GM12872 (cell line): Measurements from ENCODE around the gene HEXIM2.

ENCODE experiments used
- TF ChIP-seq, protein P1 (sequence below): IDR thresholded peaks from 3 replicates; pipeline ENCODE4 v1.5.1; 2011; ENCODE audit warnings: low read depth, mild to moderate bottlenecking, low read length, moderate library complexity; ENCODE audit not compliant: insufficient read depth

The HEXIM2 gene

DNA sequence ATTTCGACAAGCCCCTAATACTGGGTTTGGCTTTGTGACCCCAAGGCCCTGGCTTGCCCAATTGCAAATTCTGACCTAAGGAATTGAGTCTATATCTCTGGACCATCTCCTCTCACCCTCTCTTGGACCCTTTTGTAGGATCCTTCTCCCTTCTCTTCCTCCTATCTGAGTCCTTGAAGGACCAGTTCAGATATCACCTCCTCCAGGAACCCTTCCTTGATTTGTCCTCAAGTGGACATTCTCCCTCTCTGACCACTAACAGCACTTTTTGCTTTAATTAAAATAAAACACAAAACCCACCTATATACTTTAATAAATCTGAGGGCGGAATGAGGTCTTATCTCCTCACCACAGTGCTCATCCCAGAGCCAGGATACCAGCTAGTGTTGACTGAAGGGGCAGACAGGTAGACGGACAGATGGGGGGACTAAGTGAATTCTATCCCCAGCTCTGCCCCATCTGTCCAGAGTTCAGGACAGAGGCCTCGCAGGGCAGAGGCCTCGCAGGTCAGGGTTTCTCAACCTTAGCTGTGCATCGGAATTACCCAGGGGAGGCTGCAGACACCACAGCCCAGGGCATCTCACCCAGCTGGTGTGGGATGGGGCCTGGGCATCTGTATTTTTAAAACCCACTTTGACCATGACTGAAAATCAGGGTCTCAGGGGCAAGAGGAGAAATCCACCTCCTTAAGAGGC, 38.5 kb upstream of the HEXIM2 start:
- TF ChIP-seq, protein P1, sequence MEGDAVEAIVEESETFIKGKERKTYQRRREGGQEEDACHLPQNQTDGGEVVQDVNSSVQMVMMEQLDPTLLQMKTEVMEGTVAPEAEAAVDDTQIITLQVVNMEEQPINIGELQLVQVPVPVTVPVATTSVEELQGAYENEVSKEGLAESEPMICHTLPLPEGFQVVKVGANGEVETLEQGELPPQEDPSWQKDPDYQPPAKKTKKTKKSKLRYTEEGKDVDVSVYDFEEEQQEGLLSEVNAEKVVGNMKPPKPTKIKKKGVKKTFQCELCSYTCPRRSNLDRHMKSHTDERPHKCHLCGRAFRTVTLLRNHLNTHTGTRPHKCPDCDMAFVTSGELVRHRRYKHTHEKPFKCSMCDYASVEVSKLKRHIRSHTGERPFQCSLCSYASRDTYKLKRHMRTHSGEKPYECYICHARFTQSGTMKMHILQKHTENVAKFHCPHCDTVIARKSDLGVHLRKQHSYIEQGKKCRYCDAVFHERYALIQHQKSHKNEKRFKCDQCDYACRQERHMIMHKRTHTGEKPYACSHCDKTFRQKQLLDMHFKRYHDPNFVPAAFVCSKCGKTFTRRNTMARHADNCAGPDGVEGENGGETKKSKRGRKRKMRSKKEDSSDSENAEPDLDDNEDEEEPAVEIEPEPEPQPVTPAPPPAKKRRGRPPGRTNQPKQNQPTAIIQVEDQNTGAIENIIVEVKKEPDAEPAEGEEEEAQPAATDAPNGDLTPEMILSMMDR: no peak

DNA sequence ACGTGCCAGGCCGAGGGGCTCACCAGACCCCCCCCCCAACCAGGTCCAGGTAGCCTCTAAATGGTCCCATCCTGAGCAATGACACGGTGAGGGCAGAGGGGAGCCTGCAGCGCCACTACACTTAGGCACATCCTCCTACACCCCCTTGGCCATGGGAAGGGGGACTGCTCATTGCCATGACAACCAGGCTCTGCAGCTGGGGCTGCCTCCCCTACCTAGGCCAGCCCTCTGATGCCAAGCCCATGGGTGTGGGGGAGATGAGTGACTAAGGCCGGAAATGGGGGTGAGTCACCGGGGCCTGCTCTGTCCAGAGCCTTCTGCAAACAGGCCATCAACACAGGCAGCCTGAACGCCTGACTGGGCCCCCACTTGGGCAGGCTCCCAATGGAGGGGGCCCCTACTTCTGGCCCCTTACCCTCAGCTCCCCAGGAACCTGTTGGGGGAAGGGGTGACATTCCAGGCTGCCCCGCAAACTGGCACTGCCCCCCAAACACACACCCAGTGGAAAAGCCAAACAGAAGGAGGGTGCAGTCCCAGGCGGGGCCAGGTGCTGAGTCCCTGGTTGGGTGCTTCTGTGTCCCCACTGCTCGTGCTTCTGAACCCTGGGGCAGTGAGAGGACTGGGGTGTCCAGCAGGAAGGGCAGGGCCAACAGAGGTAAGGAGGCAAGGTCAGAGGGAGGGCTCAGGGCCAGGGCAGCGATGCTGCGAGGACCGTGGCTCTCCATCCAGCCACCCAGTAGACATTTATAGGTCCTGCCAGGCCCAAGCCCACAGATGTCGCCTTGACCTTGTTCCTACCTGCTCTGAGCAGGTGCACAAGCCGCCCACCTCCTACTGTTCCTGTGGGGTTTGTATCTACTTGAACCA, 37.5 kb upstream of the HEXIM2 start:
- TF ChIP-seq, protein P1: no peak

DNA sequence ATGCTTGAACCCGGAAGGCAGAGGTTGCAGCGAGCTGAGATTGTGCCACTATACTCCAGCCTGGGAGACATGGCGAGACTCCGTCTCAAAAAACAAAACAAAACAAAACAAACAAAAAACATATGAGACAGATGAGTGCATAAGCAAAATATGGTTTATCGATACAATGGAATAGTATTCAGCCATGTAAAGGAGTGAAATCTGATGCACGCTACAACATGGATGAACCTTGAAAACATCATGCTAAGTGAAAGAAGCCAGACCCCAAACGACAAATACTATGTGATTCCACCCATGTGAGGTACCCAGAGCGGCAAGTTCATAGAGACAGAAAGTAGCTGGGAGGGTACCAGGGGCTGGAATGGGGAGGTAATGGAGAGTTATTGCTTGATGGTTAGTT, 36.2 kb upstream of the HEXIM2 start:
- TF ChIP-seq, protein P1: no peak

DNA sequence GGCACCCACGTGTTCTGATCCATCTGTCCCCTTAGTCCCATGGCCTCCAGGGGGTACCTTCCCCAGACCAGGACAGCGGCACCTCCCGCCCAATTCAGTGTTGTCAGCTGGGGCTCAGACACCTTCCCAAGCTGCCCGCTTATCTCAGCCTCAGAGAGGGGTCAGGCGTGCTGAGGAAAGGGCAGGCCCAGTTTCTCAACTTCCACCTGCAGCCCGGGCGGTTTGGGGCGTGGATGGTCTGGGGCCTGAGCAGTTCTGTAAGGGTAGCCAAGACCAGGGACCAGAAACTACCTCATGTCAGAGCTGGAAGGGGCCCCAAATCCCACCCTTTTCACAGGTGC, 34.5 kb upstream of the HEXIM2 start:
- TF ChIP-seq, protein P1: no peak

DNA sequence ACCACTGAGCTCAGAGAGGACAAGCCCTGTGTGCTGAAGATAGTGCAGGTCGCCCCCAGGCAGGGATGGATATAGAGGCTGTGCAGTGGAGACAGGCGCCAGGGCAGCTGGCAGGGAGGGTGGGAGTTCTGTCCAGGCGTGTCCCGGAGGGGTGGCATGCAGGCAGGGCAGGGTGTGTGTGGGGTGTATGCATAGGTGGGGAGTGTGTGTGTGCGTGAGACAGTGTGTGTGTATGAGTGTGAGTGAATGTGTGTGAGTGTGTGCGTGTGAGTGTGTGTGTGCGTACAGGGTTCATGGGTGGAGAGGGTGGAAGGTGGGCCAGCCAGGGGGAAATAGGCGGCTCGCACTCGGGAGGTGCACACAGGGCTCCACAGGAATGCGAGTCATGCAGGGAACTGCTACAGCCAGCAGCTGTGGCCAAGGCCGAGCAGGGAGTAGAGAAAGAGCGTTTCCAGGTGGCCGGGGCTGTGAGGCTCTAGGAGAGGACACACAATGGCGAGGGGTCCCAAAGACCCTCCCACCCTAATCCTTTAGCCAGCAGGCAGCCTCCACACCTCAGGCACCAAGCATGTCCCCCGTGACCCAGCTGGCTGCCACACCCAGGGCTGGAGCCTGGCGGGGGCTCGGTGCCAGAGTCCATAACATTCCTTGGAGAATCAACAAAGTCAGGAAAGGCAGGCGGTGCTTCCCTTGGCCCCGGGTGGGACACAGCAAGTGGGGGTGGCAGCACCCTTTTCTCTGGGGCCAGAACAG, 34.0 kb upstream of the HEXIM2 start:
- TF ChIP-seq, protein P1: no peak

DNA sequence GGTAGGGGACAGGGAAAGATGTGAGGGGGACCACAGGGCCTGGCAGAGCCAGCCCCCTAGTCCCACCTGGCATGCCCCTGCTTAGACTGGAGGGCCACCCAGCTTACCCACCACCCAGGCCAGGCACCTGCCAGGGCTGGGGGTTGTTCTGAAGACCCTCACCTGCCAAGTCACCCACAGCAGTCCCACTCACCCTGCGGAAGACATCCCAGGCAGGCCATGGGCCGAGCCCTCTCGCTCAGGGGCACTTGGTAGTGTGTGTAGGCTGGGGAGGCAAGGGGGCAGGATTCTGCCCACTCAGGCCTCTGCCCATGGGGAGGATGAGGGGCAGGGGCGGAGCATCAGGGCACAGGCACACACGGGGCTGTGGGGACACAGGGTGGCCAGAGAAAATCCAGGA, 33.3 kb upstream of the HEXIM2 start:
- TF ChIP-seq, protein P1: no peak

DNA sequence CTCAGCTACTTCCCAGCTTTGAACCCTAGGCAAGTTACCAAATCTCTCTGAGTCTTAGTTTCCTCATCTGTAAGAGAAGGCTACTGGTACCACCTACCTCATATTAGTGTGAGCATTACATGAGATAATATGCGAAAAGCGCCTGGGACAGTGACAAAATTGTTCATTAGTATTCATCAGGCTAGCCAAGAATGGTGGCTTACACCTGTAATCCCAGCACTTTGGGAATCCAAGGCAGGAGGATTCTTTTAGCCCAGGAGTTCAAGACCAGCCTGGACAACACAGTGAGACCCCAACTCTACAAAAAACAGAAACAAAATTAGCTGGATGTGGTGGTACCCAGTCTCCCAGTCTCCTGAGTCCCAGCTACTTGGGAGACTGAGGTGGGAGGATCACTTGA, 32.7 kb upstream of the HEXIM2 start:
- TF ChIP-seq, protein P1: no peak
